HG03442 (cell line): ENCODE measurements around the gene MAML2.
A peak's percentile ranks its signal among the peaks of the same experiment; 100 is the strongest.

ENCODE experiments used
- ATAC-seq: cut with Tn5 transposase; IDR thresholded peaks from one replicate; pipeline ENCODE4 v1.9.1; 2021; ENCODE audit warnings: mild to moderate bottlenecking, moderate library complexity; ENCODE audit not compliant: unreplicated experiment

Gene MAML2

GRCh38 chr11:96242971-96243647, 99.9 kb downstream of the MAML2 start:
- ATAC-seq: peak; percentile 93

GRCh38 chr11:96242191-96242847, 100.7 kb downstream of the MAML2 start:
- ATAC-seq: no peak

GRCh38 chr11:96241331-96241841, 101.6 kb downstream of the MAML2 start:
- no peak for ATAC-seq

- no peak for ATAC-seq
Observed at GRCh38 chr11:96238563-96239135, 104.3 kb downstream of the MAML2 start.

- ATAC-seq: no peak
Observed at GRCh38 chr11:96237766-96238266, 105.2 kb downstream of the MAML2 start.

- peak; percentile 96 for ATAC-seq
Observed at GRCh38 chr11:96235751-96236150, 107.2 kb downstream of the MAML2 start.

- ATAC-seq: no peak
Observed at GRCh38 chr11:96234866-96235441, 108.0 kb downstream of the MAML2 start.

- ATAC-seq: no peak
Observed at GRCh38 chr11:96232132-96232531, 110.9 kb downstream of the MAML2 start.

GRCh38 chr11:96230686-96231085, 112.3 kb downstream of the MAML2 start:
- ATAC-seq: no peak

- ATAC-seq: no peak
Observed at GRCh38 chr11:96229354-96229977, 113.5 kb downstream of the MAML2 start.

- ATAC-seq: no peak
Observed at GRCh38 chr11:96228910-96229309, 114.1 kb downstream of the MAML2 start.

- no peak for ATAC-seq
Observed at GRCh38 chr11:96228473-96228891, 114.5 kb downstream of the MAML2 start.

- no peak for ATAC-seq
Observed at GRCh38 chr11:96227244-96227643, 115.8 kb downstream of the MAML2 start.

GRCh38 chr11:96223083-96223482, 119.9 kb downstream of the MAML2 start:
- no peak for ATAC-seq

- no peak for ATAC-seq
Observed at GRCh38 chr11:96222102-96222501, 120.9 kb downstream of the MAML2 start.

GRCh38 chr11:96221244-96222070, 121.5 kb downstream of the MAML2 start:
- ATAC-seq: no peak

- no peak for ATAC-seq
Observed at GRCh38 chr11:96219981-96220623, 122.9 kb downstream of the MAML2 start.

- ATAC-seq: no peak
Observed at GRCh38 chr11:96218901-96219300, 124.1 kb downstream of the MAML2 start.

- no peak for ATAC-seq
Observed at GRCh38 chr11:96218006-96218405, 125.0 kb downstream of the MAML2 start.

GRCh38 chr11:96217206-96217605, 125.8 kb downstream of the MAML2 start:
- ATAC-seq: no peak
